NT2/D1 (cell line): ENCODE data around the gene TGFBR2.

Experiments
- SUZ12 ChIP-seq: IDR thresholded peaks from 2 replicates; pipeline ENCODE4 v1.6.1; 2011; ENCODE audit not compliant: insufficient read length, insufficient read depth; ENCODE audit errors: extremely low read depth
- YY1 ChIP-seq: IDR thresholded peaks from 2 replicates; pipeline ENCODE4 v1.6.1; 2011; ENCODE audit not compliant: insufficient read length, insufficient read depth

GRCh38 chr3:30691249-30691880 is 85.0 kb downstream of the TGFBR2 start:
- TF ChIP-seq SUZ12 = no peak
- no peak for TF ChIP-seq YY1
